Fibroblast of mammary gland (primary cell): Measurements from ENCODE around the gene TAS2R14.

Experiments
- DNase-seq: peaks from one replicate; pipeline ENCODE4 v3.0.0-alpha.2; 2010; ENCODE audit warnings: low read depth
- H3K4me3 ChIP-seq: 2 replicates; pipeline ENCODE4 v1.5.1; 2011; ENCODE audit warnings: low read depth, mild to moderate bottlenecking, low read length, moderate library complexity; ENCODE audit not compliant: control insufficient read depth
- CTCF ChIP-seq: conservative IDR thresholded peaks from 2 replicates; pipeline ENCODE4 v1.5.1; 2011; ENCODE audit warnings: low read depth, low read length, inconsistent platforms; ENCODE audit not compliant: control insufficient read depth, insufficient read depth

The TAS2R14 gene

GRCh38 chr12:10939163-10939562, at the start of gene TAS2R14:
Gene TAS2R14, minus strand, starts transcription at chr12:10939263. Its CDS starts 56 bp downstream, at chr12:10939207.
- no peak for DNase-seq
- TF ChIP-seq CTCF = no peak
- no peak within 1 kb of the TSS for H3K4me3 ChIP-seq

GRCh38 chr12:10986812-10987211, 47.7 kb upstream of the TAS2R14 start, which contains the start of gene TAS2R50:
Gene TAS2R50, minus strand, starts transcription at chr12:10986912. Its CDS starts 52 bp downstream, at chr12:10986860.
- H3K4me3 ChIP-seq = no peak within 1 kb of the TSS
- DNase-seq = no peak
- no peak for TF ChIP-seq CTCF

- no peak for TF ChIP-seq CTCF
- DNase-seq = no peak
- H3K4me3 ChIP-seq = no peak overlapping the region
Measured at GRCh38 chr12:10982244-10982643, 43.2 kb upstream of the TAS2R14 start.

- no peak for DNase-seq
- no peak for TF ChIP-seq CTCF
- no peak overlapping the region for H3K4me3 ChIP-seq
Measured at GRCh38 chr12:10974965-10975364, 35.9 kb upstream of the TAS2R14 start.

GRCh38 chr12:10968765-10969456, 29.8 kb upstream of the TAS2R14 start:
- H3K4me3 ChIP-seq = no peak overlapping the region
- DNase-seq = peak; percentile 81
- no peak for TF ChIP-seq CTCF

- peak; percentile 82 for DNase-seq
- H3K4me3 ChIP-seq = no peak overlapping the region
- no peak for TF ChIP-seq CTCF
Measured at GRCh38 chr12:10967409-10967808, 28.3 kb upstream of the TAS2R14 start.
